Colonic mucosa (tissue), 4 donors: Measurements from ENCODE around the gene CLCA4. TPM values are rescaled to one million over a fixed set of nuclear protein-coding genes. Genes with fewer than 3 reads are reported as not detected.

Experiments used
- DNase-seq: peaks from one replicate; pipeline ENCODE4 v3.0.0-alpha.2; 2020
- H3K27ac ChIP-seq: fragments of 200-600 bp; one replicate; pipeline ENCODE4 v1.8.0; 2021
- H3K27me3 ChIP-seq: fragments of 200-600 bp; one replicate; pipeline ENCODE4 v1.8.0; 2021
- H3K36me3 ChIP-seq: fragments of 200-600 bp; one replicate; pipeline ENCODE4 v1.8.0; 2021
- H3K4me1 ChIP-seq: fragments of 200-600 bp; one replicate; pipeline ENCODE4 v1.8.0; 2021; ENCODE audit warnings: mild to moderate bottlenecking
- H3K4me3 ChIP-seq: fragments of 200-600 bp; one replicate; pipeline ENCODE4 v1.8.0; 2021
- H3K9ac ChIP-seq, 2 donors: one replicate each; pipeline ENCODE4 v1.7.0; 2013; ENCODE audit warnings: control low read depth in 2 of 2, low read depth in 2 of 2, low read length in 2 of 2
- H3K9me3 ChIP-seq: fragments of 200-600 bp; one replicate; pipeline ENCODE4 v1.8.0; 2021
- CTCF ChIP-seq: fragments of 200-600 bp; IDR thresholded peaks from one replicate; pipeline ENCODE4 v1.8.0; 2022; ENCODE audit warnings: antibody characterized with exemption, mild to moderate bottlenecking
- intact Hi-C: fragments of 100-400 bp; cut with DNase I; formaldehyde crosslinking; loops from one replicate; pipeline ENCODE4 v1.14.1; 2022
- total RNA-seq, 2 donors: library from RNA; stranded (reverse); fragmentation: NEBNext Ultra II Directional in 1 of 2; extraction: Animal tissue kit (Norgen Biotek cat#: 25700) in 1 of 2; gene quantifications; one replicate each; pipeline ENCODE4 v1.2.1, GENCODE V29; 2021
- donor health status: healthy.
- donor health status: DM: no; HTN: no; CAD: no.
- donor health status: DM: no; HTN: no; CAD: no.

Gene CLCA4
- total RNA-seq, 2 donors from 2014 or later = 194 to 426 TPM

DNA sequence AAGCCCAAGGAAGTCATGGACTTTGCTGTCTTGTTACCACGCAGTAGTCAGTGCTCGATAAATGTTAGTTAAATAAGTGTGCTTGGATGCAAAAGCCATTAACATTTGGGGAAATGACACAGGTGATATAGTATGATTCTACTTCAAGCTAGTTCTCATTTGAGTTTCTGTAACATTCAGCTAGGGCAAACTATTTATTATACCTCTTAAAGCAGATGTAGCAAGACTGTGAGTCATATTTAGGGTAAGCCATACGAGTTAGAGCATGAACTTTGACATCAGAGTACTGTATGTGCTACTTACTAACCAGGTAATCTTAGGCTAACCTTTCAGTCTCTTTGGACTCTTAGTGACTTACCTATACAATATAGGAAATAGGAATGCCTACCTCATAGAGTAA, 21.0 kb downstream of the CLCA4 start:
- Histone ChIP-seq H3K27me3 (no peaks in the 10 kb centered on the region), H3K4me1 (no peaks in the 10 kb centered on the region), H3K9me3 (no peaks in the 10 kb centered on the region), H3K27ac (no peak overlapping the region), H3K36me3 (no peaks in the 10 kb centered on the region), H3K4me3 (no peak overlapping the region), H3K9ac (no peak overlapping the region)
- no peak for TF ChIP-seq CTCF
- DNase-seq = no peak
- intact Hi-C loops = no loop called here

DNA sequence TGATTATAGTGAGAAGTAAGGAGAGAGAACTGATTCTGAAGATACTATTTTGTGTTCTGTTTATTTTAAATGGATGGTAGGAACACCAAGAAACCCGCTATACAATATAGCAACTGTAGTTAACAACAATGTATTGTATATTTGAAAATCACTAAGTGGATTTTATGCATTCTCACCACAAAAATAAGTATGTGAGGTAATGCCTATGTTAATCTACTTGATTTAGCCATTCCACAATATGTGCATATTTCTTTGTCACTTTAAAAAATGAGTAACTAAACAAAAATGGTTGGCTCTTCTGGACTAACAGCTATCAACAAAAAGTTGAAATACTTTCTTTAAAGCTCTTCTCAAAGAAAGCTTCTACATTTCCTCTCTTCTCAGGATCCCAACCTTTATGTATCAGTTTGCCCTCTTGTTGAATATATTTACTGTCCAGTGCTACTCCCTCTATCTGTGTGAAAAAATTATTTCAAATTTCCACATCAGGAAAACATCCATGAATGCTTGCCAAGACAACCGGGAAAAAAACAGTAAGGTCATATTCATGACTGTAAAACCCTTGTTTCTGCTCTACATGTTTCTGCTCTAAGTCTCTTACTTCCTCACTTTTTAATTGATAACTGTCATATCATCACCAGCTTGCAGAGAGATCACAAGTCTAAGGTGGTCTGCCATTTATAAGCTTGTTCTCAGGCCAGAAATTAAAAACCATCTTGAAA, 27.0 kb downstream of the CLCA4 start:
- Histone ChIP-seq H3K4me1 (no peaks in the 10 kb centered on the region), H3K27me3 (no peaks in the 10 kb centered on the region), H3K9ac (no peak overlapping the region), H3K9me3 (no peaks in the 10 kb centered on the region), H3K36me3 (no peaks in the 10 kb centered on the region), H3K27ac (no peak overlapping the region), H3K4me3 (no peak overlapping the region)
- intact Hi-C loops = no loop called here
- TF ChIP-seq CTCF = no peak
- DNase-seq = no peak

GRCh38 chr1:86581231-86581630, 34.4 kb downstream of the CLCA4 start:
- H3K4me1 ChIP-seq = no peaks in the 10 kb centered on the region
- intact Hi-C loops = no loop called here
- no peaks in the 10 kb centered on the region for H3K27me3 ChIP-seq
- H3K4me3 ChIP-seq = no peak overlapping the region
- no peak overlapping the region for H3K27ac ChIP-seq
- H3K9me3 ChIP-seq = no peaks in the 10 kb centered on the region
- no peaks in the 10 kb centered on the region for H3K36me3 ChIP-seq
- no peak for TF ChIP-seq CTCF
- DNase-seq = no peak
- no peak overlapping the region for H3K9ac ChIP-seq

DNA sequence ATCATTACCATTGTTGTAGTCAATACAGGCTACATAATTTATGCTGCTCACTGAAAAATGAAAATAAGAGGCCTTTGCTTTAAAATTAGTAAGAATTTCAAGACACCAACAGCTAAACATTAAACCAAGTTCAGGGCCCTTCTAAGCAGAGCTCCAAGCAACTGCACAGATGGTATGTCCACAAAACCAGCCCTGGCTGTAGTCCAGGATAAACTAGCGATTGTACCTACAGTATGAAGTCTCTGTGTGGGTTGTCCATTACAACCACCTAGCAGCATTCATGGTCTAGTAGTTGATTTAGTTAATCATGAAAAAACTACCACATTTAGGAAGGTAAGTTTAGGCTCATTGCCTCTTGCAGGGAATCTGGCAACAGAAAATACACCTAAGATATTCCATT, 35.3 kb downstream of the CLCA4 start:
- Histone ChIP-seq H3K4me1 (no peaks in the 10 kb centered on the region), H3K36me3 (no peaks in the 10 kb centered on the region), H3K4me3 (no peak overlapping the region), H3K9me3 (no peaks in the 10 kb centered on the region), H3K9ac (no peak overlapping the region), H3K27ac (no peak overlapping the region), H3K27me3 (no peaks in the 10 kb centered on the region)
- intact Hi-C loops = no loop called here
- no peak for TF ChIP-seq CTCF
- peak; percentile 36 for DNase-seq

GRCh38 chr1:86583032-86583431, 36.2 kb downstream of the CLCA4 start:
- Histone ChIP-seq H3K36me3 (no peaks in the 10 kb centered on the region), H3K4me3 (no peak overlapping the region), H3K9ac (no peak overlapping the region), H3K9me3 (no peaks in the 10 kb centered on the region), H3K27me3 (no peaks in the 10 kb centered on the region), H3K27ac (no peak overlapping the region), H3K4me1 (no peaks in the 10 kb centered on the region)
- TF ChIP-seq CTCF = no peak
- DNase-seq = no peak
- intact Hi-C loops = no loop called here
